ENCODE measurements around the gene SLC30A2. TPM values are rescaled to one million over a fixed set of nuclear protein-coding genes. Genes with fewer than 3 reads are reported as not detected.
A peak's percentile ranks its signal among the peaks of the same experiment; 100 is the strongest.

The SLC30A2 gene
- total and polyA plus RNA-seq, 2 of the 13 experiments (the other 11 are each of a cell fraction or from before 2014, with no cell fraction given): not detected

DNA sequence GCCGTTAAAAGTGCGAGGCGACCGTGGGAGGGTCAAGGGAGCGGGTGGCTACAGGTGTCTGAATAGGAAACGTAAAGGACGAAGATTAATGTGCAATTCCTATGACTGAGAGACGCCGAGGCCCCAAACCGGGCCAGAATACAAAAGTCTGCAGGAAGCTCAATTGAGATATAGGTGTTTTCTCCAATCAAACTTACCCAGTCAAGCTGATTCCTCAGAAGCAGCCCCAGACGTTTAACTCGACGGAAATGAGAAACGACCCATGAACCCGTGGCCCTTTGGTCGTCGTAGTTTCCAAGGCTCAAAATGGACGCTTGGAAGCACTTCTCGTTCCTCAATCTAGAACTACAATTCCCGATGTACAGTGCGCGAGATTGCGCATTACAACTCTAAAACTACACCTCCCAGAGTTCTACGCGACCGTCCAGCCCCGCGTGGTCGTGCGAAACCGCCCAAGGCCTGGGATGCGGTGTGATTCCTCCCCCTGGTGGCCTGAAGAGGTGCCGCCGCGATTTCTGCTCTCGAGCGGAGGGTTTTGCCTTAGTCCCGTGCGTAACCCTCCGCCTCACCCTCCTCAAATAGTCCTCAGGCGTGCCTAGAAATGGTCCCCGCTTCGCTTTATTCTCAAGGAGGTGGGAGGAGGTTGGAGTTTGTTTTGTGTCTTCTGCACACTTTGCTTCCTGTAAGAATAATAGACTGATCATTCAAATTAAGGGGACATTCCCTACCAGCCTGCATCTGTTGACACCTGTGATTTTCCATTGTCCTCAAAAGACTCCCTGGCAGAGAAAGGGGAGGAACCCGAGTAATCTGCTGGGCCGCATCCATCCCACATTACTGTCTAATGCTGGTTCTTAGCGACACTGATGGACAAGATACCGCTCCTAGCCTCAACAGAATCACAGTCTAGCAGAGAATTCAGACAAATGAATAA is 47.8 kb downstream of the SLC30A2 start, which contains the start of gene PAFAH2 (continued):
- TF ChIP-seq, protein P1, sequence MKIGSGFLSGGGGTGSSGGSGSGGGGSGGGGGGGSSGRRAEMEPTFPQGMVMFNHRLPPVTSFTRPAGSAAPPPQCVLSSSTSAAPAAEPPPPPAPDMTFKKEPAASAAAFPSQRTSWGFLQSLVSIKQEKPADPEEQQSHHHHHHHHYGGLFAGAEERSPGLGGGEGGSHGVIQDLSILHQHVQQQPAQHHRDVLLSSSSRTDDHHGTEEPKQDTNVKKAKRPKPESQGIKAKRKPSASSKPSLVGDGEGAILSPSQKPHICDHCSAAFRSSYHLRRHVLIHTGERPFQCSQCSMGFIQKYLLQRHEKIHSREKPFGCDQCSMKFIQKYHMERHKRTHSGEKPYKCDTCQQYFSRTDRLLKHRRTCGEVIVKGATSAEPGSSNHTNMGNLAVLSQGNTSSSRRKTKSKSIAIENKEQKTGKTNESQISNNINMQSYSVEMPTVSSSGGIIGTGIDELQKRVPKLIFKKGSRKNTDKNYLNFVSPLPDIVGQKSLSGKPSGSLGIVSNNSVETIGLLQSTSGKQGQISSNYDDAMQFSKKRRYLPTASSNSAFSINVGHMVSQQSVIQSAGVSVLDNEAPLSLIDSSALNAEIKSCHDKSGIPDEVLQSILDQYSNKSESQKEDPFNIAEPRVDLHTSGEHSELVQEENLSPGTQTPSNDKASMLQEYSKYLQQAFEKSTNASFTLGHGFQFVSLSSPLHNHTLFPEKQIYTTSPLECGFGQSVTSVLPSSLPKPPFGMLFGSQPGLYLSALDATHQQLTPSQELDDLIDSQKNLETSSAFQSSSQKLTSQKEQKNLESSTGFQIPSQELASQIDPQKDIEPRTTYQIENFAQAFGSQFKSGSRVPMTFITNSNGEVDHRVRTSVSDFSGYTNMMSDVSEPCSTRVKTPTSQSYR (CRISPR knock-in tag; IDR thresholded peaks at IDR 0.05; ENCODE audit: borderline replicate concordance): peak; percentile 68; the same call in 1 of the 2 replicates
- TF ChIP-seq, protein P2, sequence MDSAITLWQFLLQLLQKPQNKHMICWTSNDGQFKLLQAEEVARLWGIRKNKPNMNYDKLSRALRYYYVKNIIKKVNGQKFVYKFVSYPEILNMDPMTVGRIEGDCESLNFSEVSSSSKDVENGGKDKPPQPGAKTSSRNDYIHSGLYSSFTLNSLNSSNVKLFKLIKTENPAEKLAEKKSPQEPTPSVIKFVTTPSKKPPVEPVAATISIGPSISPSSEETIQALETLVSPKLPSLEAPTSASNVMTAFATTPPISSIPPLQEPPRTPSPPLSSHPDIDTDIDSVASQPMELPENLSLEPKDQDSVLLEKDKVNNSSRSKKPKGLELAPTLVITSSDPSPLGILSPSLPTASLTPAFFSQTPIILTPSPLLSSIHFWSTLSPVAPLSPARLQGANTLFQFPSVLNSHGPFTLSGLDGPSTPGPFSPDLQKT (CRISPR knock-in tag; IDR thresholded peaks at IDR 0.05; ENCODE audit: borderline replicate concordance): peak; percentile 62
- peak; percentile 43; the same call in 1 of the 2 replicates for TF ChIP-seq DPF2 (CRISPR knock-in tag; IDR thresholded peaks at IDR 0.05; ENCODE audit: borderline replicate concordance, low read depth)
- TF ChIP-seq, protein P3, sequence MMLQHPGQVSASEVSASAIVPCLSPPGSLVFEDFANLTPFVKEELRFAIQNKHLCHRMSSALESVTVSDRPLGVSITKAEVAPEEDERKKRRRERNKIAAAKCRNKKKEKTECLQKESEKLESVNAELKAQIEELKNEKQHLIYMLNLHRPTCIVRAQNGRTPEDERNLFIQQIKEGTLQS (CRISPR knock-in tag; IDR thresholded peaks at IDR 0.05): 0 out of 2 replicates have a peak, but pooled peaks have one; percentile 14
- TF ChIP-seq SOX13 (IDR thresholded peaks at IDR 0.05): no peak
- peak in 1 of 2 experiments; percentile 82; a peak in 2 of 4 replicates for TF ChIP-seq SOX13 (CRISPR knock-in tag; conservative IDR thresholded peaks at IDR 0.05 in 1 of 2, IDR thresholded peaks at IDR 0.05 in 1 of 2)
- 0 out of 2 replicates have a peak, but pooled peaks have one; percentile 63 for TF ChIP-seq ZNF225 (CRISPR knock-in tag; IDR thresholded peaks at IDR 0.05)
- peak; percentile 80; the same call in 1 of the 2 replicates for TF ChIP-seq AKAP8 (CRISPR knock-in tag; IDR thresholded peaks at IDR 0.05)
- peak; percentile 93 for TF ChIP-seq SP140L (CRISPR knock-in tag; IDR thresholded peaks at IDR 0.05; ENCODE audit: borderline replicate concordance)
- peak; percentile 89; the same call in 1 of the 2 replicates for TF ChIP-seq TSC22D2 (CRISPR knock-in tag; IDR thresholded peaks at IDR 0.05; ENCODE audit: borderline replicate concordance)
- no peak for TF ChIP-seq MBNL3 (CRISPR knock-in tag; conservative IDR thresholded peaks at IDR 0.05)
- peak; percentile 96 for TF ChIP-seq SPEN (CRISPR knock-in tag; IDR thresholded peaks at IDR 0.05; ENCODE audit: low read depth)
- no peak for TF ChIP-seq THYN1 (CRISPR knock-in tag; IDR thresholded peaks at IDR 0.05; ENCODE audit: borderline replicate concordance, low read depth)
- peak; percentile 97 for TF ChIP-seq ZNF552 (CRISPR knock-in tag; IDR thresholded peaks at IDR 0.05; ENCODE audit: borderline replicate concordance)
- no peak; the same call in 1 of the 2 replicates for TF ChIP-seq ZBTB8A (CRISPR knock-in tag; IDR thresholded peaks at IDR 0.05; ENCODE audit: borderline replicate concordance, low read depth)
- peak; percentile 47; the same call in 1 of the 2 replicates for TF ChIP-seq ZNF33A (CRISPR knock-in tag; IDR thresholded peaks at IDR 0.05; ENCODE audit: borderline replicate concordance)
- TF ChIP-seq KDM6A (CRISPR knock-in tag; IDR thresholded peaks at IDR 0.05; ENCODE audit: low read depth): 0 out of 2 replicates have a peak, but pooled peaks have one; percentile 25
- TF ChIP-seq, protein P4, sequence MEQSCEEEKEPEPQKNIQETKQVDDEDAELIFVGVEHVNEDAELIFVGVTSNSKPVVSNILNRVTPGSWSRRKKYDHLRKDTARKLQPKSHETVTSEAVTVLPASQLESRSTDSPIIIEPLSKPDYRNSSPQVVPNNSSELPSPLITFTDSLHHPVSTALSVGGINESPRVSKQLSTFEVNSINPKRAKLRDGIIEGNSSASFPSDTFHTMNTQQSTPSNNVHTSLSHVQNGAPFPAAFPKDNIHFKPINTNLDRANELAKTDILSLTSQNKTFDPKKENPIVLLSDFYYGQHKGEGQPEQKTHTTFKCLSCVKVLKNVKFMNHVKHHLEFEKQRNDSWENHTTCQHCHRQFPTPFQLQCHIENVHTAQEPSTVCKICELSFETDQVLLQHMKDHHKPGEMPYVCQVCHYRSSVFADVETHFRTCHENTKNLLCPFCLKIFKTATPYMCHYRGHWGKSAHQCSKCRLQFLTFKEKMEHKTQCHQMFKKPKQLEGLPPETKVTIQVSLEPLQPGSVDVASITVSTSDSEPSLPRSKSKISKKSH (CRISPR knock-in tag; IDR thresholded peaks at IDR 0.05; ENCODE audit: borderline replicate concordance): 0 out of 2 replicates have a peak, but pooled peaks have one; percentile 43
- TF ChIP-seq, protein P5, sequence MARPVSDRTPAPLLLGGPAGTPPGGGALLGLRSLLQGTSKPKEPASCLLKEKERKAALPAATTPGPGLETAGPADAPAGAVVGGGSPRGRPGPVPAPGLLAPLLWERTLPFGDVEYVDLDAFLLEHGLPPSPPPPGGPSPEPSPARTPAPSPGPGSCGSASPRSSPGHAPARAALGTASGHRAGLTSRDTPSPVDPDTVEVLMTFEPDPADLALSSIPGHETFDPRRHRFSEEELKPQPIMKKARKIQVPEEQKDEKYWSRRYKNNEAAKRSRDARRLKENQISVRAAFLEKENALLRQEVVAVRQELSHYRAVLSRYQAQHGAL (CRISPR knock-in tag; IDR thresholded peaks at IDR 0.05; ENCODE audit: not compliant biosample characterization): no peak
- peak; percentile 95; the same call in 2 of the 3 replicates for TF ChIP-seq MXI1 (IDR thresholded peaks at IDR 0.05; ENCODE audit: borderline replicate concordance, low read depth, low read length)
